K562 (cell line): ENCODE measurements around the gene C1orf21. TPM values are rescaled to one million over a fixed set of nuclear protein-coding genes. Genes with fewer than 3 reads are reported as not detected.

Experiments used
- NR1H2 ChIP-seq: sonication (generic); formaldehyde crosslinking; IDR thresholded peaks from 2 replicates; pipeline ENCODE4 v1.4.0; 2020; ENCODE audit warnings: mild to moderate bottlenecking, missing genetic modification reagents
- ZNF253 ChIP-seq: fragments of 250-450 bp; sonication (Bioruptor Pico); conservative IDR thresholded peaks from 2 replicates; pipeline ENCODE4 v1.6.1; 2021; ENCODE audit warnings: mild to moderate bottlenecking
- polyA plus RNA-seq, 8 experiments: library from polyadenylated mRNA; depleted of rRNA in 4 of 8; stranded (reverse) in 5 of 8; unstranded in 3 of 8; fragments of >200 nt; fragmentation: Nextera tagmentation in 2 of 8; fragmentation: Illumina TruSeq in 1 of 8; extraction: Ambion mirVana in 2 of 8; extraction: Trizol in 1 of 8; gene quantifications; 2 replicates each; pipeline versions ENCODE4 v1.2.1 to v1.2.3, GENCODE V29; 2011 to 2014; ENCODE audit warnings: inconsistent platforms in 1 of 8, missing spikeins in 1 of 8
- total RNA-seq, 7 experiments: library from RNA; depleted of rRNA in 6 of 7; stranded (reverse); fragments of >200 nt in 6 of 7; fragmentation: Illumina TruSeq in 2 of 7; extraction: Trizol in 2 of 7; gene quantifications; 2 replicates each; pipeline versions ENCODE4 v1.2.1 to v1.2.3, GENCODE V29; 2011 to 2021; ENCODE audit warnings: low replicate concordance in 1 of 7
- TF ChIP-seq, protein P1 (sequence below): fragments of 200-600 bp; sonication (generic); IDR thresholded peaks from one replicate; pipeline ENCODE4 v1.6.1; 2012; ENCODE audit warnings: mild to moderate bottlenecking, low read depth, low read length, inconsistent platforms

Gene C1orf21
- total and polyA plus RNA-seq, 9 of the 15 experiments (the other 6 are each of a cell fraction or from before 2014, with no cell fraction given) = under 0.01 to 0.31 (median 0.07) TPM

DNA sequence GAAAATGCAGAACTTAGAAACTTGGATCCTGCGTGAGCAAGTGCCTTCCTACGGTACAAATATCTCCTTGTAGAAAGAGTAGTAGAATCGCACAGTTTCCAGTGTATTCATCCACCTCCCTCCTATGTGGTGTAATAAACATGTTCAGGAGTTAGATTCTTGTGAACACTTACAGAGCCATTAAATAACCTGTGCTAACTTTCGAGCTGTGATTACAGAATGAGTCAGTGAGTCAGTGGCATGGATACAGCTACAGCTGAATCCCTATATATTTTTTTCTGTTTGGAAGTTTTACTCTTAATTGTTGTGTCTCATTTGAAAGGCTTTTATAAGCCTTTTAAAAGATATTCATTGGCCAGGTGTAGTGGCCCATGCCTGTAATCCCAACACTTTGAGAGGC lies 219.1 kb downstream of the C1orf21 start (continued):
- TF ChIP-seq, protein P1, sequence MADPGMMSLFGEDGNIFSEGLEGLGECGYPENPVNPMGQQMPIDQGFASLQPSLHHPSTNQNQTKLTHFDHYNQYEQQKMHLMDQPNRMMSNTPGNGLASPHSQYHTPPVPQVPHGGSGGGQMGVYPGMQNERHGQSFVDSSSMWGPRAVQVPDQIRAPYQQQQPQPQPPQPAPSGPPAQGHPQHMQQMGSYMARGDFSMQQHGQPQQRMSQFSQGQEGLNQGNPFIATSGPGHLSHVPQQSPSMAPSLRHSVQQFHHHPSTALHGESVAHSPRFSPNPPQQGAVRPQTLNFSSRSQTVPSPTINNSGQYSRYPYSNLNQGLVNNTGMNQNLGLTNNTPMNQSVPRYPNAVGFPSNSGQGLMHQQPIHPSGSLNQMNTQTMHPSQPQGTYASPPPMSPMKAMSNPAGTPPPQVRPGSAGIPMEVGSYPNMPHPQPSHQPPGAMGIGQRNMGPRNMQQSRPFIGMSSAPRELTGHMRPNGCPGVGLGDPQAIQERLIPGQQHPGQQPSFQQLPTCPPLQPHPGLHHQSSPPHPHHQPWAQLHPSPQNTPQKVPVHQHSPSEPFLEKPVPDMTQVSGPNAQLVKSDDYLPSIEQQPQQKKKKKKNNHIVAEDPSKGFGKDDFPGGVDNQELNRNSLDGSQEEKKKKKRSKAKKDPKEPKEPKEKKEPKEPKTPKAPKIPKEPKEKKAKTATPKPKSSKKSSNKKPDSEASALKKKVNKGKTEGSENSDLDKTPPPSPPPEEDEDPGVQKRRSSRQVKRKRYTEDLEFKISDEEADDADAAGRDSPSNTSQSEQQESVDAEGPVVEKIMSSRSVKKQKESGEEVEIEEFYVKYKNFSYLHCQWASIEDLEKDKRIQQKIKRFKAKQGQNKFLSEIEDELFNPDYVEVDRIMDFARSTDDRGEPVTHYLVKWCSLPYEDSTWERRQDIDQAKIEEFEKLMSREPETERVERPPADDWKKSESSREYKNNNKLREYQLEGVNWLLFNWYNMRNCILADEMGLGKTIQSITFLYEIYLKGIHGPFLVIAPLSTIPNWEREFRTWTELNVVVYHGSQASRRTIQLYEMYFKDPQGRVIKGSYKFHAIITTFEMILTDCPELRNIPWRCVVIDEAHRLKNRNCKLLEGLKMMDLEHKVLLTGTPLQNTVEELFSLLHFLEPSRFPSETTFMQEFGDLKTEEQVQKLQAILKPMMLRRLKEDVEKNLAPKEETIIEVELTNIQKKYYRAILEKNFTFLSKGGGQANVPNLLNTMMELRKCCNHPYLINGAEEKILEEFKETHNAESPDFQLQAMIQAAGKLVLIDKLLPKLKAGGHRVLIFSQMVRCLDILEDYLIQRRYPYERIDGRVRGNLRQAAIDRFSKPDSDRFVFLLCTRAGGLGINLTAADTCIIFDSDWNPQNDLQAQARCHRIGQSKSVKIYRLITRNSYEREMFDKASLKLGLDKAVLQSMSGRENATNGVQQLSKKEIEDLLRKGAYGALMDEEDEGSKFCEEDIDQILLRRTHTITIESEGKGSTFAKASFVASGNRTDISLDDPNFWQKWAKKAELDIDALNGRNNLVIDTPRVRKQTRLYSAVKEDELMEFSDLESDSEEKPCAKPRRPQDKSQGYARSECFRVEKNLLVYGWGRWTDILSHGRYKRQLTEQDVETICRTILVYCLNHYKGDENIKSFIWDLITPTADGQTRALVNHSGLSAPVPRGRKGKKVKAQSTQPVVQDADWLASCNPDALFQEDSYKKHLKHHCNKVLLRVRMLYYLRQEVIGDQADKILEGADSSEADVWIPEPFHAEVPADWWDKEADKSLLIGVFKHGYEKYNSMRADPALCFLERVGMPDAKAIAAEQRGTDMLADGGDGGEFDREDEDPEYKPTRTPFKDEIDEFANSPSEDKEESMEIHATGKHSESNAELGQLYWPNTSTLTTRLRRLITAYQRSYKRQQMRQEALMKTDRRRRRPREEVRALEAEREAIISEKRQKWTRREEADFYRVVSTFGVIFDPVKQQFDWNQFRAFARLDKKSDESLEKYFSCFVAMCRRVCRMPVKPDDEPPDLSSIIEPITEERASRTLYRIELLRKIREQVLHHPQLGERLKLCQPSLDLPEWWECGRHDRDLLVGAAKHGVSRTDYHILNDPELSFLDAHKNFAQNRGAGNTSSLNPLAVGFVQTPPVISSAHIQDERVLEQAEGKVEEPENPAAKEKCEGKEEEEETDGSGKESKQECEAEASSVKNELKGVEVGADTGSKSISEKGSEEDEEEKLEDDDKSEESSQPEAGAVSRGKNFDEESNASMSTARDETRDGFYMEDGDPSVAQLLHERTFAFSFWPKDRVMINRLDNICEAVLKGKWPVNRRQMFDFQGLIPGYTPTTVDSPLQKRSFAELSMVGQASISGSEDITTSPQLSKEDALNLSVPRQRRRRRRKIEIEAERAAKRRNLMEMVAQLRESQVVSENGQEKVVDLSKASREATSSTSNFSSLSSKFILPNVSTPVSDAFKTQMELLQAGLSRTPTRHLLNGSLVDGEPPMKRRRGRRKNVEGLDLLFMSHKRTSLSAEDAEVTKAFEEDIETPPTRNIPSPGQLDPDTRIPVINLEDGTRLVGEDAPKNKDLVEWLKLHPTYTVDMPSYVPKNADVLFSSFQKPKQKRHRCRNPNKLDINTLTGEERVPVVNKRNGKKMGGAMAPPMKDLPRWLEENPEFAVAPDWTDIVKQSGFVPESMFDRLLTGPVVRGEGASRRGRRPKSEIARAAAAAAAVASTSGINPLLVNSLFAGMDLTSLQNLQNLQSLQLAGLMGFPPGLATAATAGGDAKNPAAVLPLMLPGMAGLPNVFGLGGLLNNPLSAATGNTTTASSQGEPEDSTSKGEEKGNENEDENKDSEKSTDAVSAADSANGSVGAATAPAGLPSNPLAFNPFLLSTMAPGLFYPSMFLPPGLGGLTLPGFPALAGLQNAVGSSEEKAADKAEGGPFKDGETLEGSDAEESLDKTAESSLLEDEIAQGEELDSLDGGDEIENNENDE = no peak
- TF ChIP-seq NR1H2 (CRISPR knock-in tag) (no peak), ZNF253 (CRISPR knock-in tag) (no peak)
